SK-N-SH (cell line): ENCODE results near the gene SIL1. TPM values are rescaled to one million over a fixed set of nuclear protein-coding genes. Genes with fewer than 3 reads are reported as not detected.

ENCODE experiments used
- CTCF ChIA-PET: fragments of 300-600, 350-600 bp; formaldehyde crosslinking; extraction: SDS; loops from one replicate; lab custom pipeline; 2021; lab: Yijun Ruan, JAX
- POLR2A ChIA-PET: fragments of 350-600 bp; sonication (Branson Sonifier 250); formaldehyde crosslinking; extraction: SDS; loops from one replicate; lab custom pipeline; 2020; ENCODE audit warnings: antibody characterized with exemption, inconsistent platforms; lab: Yijun Ruan, JAX
- DNase-seq: peaks from one replicate; pipeline ENCODE4 v3.0.0; 2012
- H2AFZ ChIP-seq: fragments of 200-600 bp; sonication (generic); 2 replicates; pipeline ENCODE4 v1.8.1; 2016; ENCODE audit warnings: antibody characterized with exemption, mild to moderate bottlenecking, low read depth
- H3F3A ChIP-seq: fragments of 200-600 bp; sonication (generic); replicated peaks from 2 replicates; pipeline ENCODE3; 2016; ENCODE audit warnings: antibody characterized with exemption, mild to moderate bottlenecking; ENCODE audit not compliant: insufficient read depth
- H3K27ac ChIP-seq, 2 experiments: fragments of 200-500 bp in 1 of 2; fragments of 200-600 bp in 1 of 2; sonication (Bioruptor generic) in 1 of 2; sonication (generic), shearing (Covaris generic) in 1 of 2; 2 replicates each; pipeline versions ENCODE4 v1.5.1 to v1.6.1; 2014 to 2016; ENCODE audit warnings: low read depth in 2 of 2, inconsistent platforms in 1 of 2, low read length in 1 of 2, mild to moderate bottlenecking in 1 of 2, mixed read lengths in 1 of 2
- H3K27me3 ChIP-seq: fragments of 200-600 bp; sonication (generic), shearing (Covaris generic); 2 replicates; pipeline ENCODE4 v1.6.1; 2016; ENCODE audit warnings: mixed run types; ENCODE audit not compliant: insufficient read depth
- H3K36me3 ChIP-seq, 2 experiments: fragments of 200-500 bp in 1 of 2; fragments of 200-600 bp in 1 of 2; sonication (Bioruptor generic) in 1 of 2; sonication (generic) in 1 of 2; replicated peaks in 1 of 2; 2 replicates each; pipeline versions ENCODE3 to v1.5.1; 2014 to 2016; ENCODE audit warnings: low read length in 1 of 2, mild to moderate bottlenecking in 1 of 2; ENCODE audit not compliant: insufficient read depth in 2 of 2, control insufficient read depth in 1 of 2
- H3K4me1 ChIP-seq, 2 experiments: fragments of 200-500 bp in 1 of 2; fragments of 200-600 bp in 1 of 2; sonication (Bioruptor generic) in 1 of 2; sonication (generic), shearing (Covaris generic) in 1 of 2; 2 replicates each; pipeline versions ENCODE4 v1.5.1 to v1.6.1; 2014 to 2016; ENCODE audit warnings: low read depth in 1 of 2, low read length in 1 of 2, mixed run types in 1 of 2; ENCODE audit not compliant: insufficient read depth in 2 of 2, control insufficient read depth in 1 of 2
- H3K4me2 ChIP-seq: fragments of 200-600 bp; sonication (generic), shearing (Covaris generic); 2 replicates; pipeline ENCODE4 v1.6.1; 2017; ENCODE audit warnings: mixed run types
- H3K4me3 ChIP-seq, 2 experiments: fragments of 200-500 bp in 1 of 2; fragments of 200-600 bp in 1 of 2; sonication (Bioruptor generic) in 1 of 2; sonication (generic), shearing (Covaris generic) in 1 of 2; 2 replicates each; pipeline versions ENCODE4 v1.5.1 to v1.8.1; 2014 to 2016; ENCODE audit warnings: low read depth in 2 of 2, inconsistent platforms in 1 of 2, low read length in 1 of 2, mild to moderate bottlenecking in 1 of 2, mixed read lengths in 1 of 2, moderate library complexity in 1 of 2
- H3K79me2 ChIP-seq: fragments of 200-600 bp; sonication (generic); 2 replicates; pipeline ENCODE4 v1.8.1; 2017; ENCODE audit warnings: mild to moderate bottlenecking; ENCODE audit not compliant: insufficient read depth
- H3K9ac ChIP-seq: fragments of 200-600 bp; sonication (generic); 2 replicates; pipeline ENCODE4 v1.6.1; 2017; ENCODE audit warnings: mixed run types
- H3K9me2 ChIP-seq: fragments of 200-600 bp; sonication (generic); 2 replicates; pipeline ENCODE4 v1.6.1; 2017; ENCODE audit warnings: mixed run types
- H3K9me3 ChIP-seq: fragments of 200-600 bp; sonication (generic); 2 replicates; pipeline ENCODE4 v1.6.1; 2017; ENCODE audit warnings: mixed run types, mild to moderate bottlenecking, moderate library complexity
- H4K20me1 ChIP-seq: fragments of 200-600 bp; sonication (generic); 2 replicates; pipeline ENCODE4 v1.6.1; 2017; ENCODE audit warnings: mild to moderate bottlenecking, mixed run types; ENCODE audit not compliant: insufficient read depth
- CTCF ChIP-seq: fragments of 200-600 bp; sonication (generic); IDR thresholded peaks from 2 replicates; pipeline ENCODE4 v1.6.1; 2017; ENCODE audit warnings: antibody characterized with exemption, mild to moderate bottlenecking, moderate library complexity
- FOXJ3 ChIP-seq: sonication (generic); formaldehyde crosslinking; IDR thresholded peaks from 2 replicates; pipeline ENCODE4 v1.5.1; 2020; ENCODE audit warnings: mild to moderate bottlenecking, missing genetic modification reagents
- FOXM1 ChIP-seq: IDR thresholded peaks from 2 replicates; pipeline ENCODE4 v1.4.0; 2012; ENCODE audit warnings: low read depth, mild to moderate bottlenecking
- GABPA ChIP-seq: IDR thresholded peaks from 2 replicates; pipeline ENCODE4 v1.4.0; 2012; ENCODE audit warnings: low read depth, mild to moderate bottlenecking
- IRF3 ChIP-seq: fragments of 150-350 bp; IDR thresholded peaks from 2 replicates; pipeline ENCODE4 v1.6.1; 2016; ENCODE audit warnings: mild to moderate bottlenecking, low read depth, low read length
- NFIC ChIP-seq: IDR thresholded peaks from 2 replicates; pipeline ENCODE4 v1.4.0; 2012; ENCODE audit warnings: borderline replicate concordance
- NRF1 ChIP-seq: IDR thresholded peaks from 2 replicates; pipeline ENCODE4 v1.6.1; 2012; ENCODE audit warnings: low read depth, mild to moderate bottlenecking, low read length
- RXRA ChIP-seq: IDR thresholded peaks from 2 replicates; pipeline ENCODE4 v1.4.0; 2012; ENCODE audit warnings: low read depth, mild to moderate bottlenecking, borderline replicate concordance
- SIN3A ChIP-seq: IDR thresholded peaks from 2 replicates; pipeline ENCODE4 v1.6.1; 2012; ENCODE audit warnings: low read depth, mild to moderate bottlenecking, low read length, moderate library complexity, borderline replicate concordance
- SMC3 ChIP-seq: IDR thresholded peaks from 2 replicates; pipeline ENCODE4 v1.6.1; 2012; ENCODE audit warnings: low read depth, low read length, improper control_type of control experiment
- TCF12 ChIP-seq: IDR thresholded peaks from 2 replicates; pipeline ENCODE4 v1.4.0; 2012
- YY1 ChIP-seq: IDR thresholded peaks from 2 replicates; pipeline ENCODE4 v1.4.0; 2012; ENCODE audit warnings: low read depth, mild to moderate bottlenecking
- WGBS: methylation state at CpG from one replicate; pipeline ENCODE4 v1.1.6; 2017; ENCODE audit warnings: low lambda C conversion rate; 5-methylcytosine and 5-hydroxymethylcytosine counted together
- polyA plus RNA-seq, 3 experiments: library from polyadenylated mRNA; depleted of rRNA; stranded (reverse); fragments of >200 nt; gene quantifications; 2 replicates each; pipeline ENCODE4 v1.2.3, GENCODE V29; 2012

SIL1 gene
- polyA plus RNA-seq, 1 of the 3 experiments (the other 2 are of a cell fraction): 25.9 TPM

- DNase-seq: no peak
- peaks cover 14% of the 10 kb centered on the region; the same call in 1 of the 2 replicates for H4K20me1 ChIP-seq
- peaks cover 26% of the 10 kb centered on the region for H3K79me2 ChIP-seq
- no peaks in the 10 kb centered on the region for H3K9me2 ChIP-seq
- no peaks in the 10 kb centered on the region for H3K27me3 ChIP-seq
- H3K9ac ChIP-seq: no peak overlapping the region
- TF ChIP-seq TCF12: no peak
- TF ChIP-seq FOXJ3 (CRISPR knock-in tag): no peak
- TF ChIP-seq SIN3A: no peak
- H3F3A ChIP-seq: peaks cover 1% of the 10 kb centered on the region
- H3K27ac ChIP-seq: no peak overlapping the region
- H3K4me2 ChIP-seq: no peak overlapping the region
- no peak overlapping the region for H2AFZ ChIP-seq
- POLR2A ChIA-PET: no interaction called here
- whole genome bisulfite sequencing: 95% methylated on average over 10 of the region's 11 CpGs
- peaks cover under 1 to 30% of the 10 kb centered on the region in 2 experiments; a peak in 3 of 4 replicates for H3K4me1 ChIP-seq
- H3K9me3 ChIP-seq: no peaks in the 10 kb centered on the region
- CTCF ChIA-PET: no interaction called here
- peaks cover 53% of the 10 kb centered on the region in 2 experiments for H3K36me3 ChIP-seq
- H3K4me3 ChIP-seq: no peak overlapping the region
Observed at GRCh38 chr5:138926257-138926656, 271.9 kb downstream of the SIL1 start.

GRCh38 chr5:138925090-138925635 lies 273.0 kb downstream of the SIL1 start:
- CTCF ChIA-PET: interaction anchor here (0.9 kb wide), 1 partner anchor 29 kb away, joined by 3 read pairs; no protein-coding TSS in a partner anchor

More at GRCh38 chr5:138925090-138925635, 273.0 kb downstream of the SIL1 start:
- peaks cover 34% of the 10 kb centered on the region for H3K79me2 ChIP-seq
- H3K27me3 ChIP-seq: no peaks in the 10 kb centered on the region
- TF ChIP-seq FOXM1 (no peak), NRF1 (no peak), GABPA (no peak), CTCF (no peak), YY1 (no peak), IRF3 (no peak), NFIC (no peak), SMC3 (no peak), RXRA (no peak)
- TF ChIP-seq, all 33 proteins: peak for 0
- no peak for DNase-seq
- H3K9ac ChIP-seq: no peak overlapping the region
- peaks cover 22% of the 10 kb centered on the region for H4K20me1 ChIP-seq
- H3F3A ChIP-seq: peaks cover 5% of the 10 kb centered on the region
- H2AFZ ChIP-seq: no peak overlapping the region
- no peak overlapping the region for H3K27ac ChIP-seq
- WGBS: 94% methylated on average over 12 of the region's 12 CpGs
- no peak overlapping the region for H3K4me3 ChIP-seq
- peaks cover 6 to 26% of the 10 kb centered on the region in 2 experiments; a peak in 3 of 4 replicates for H3K4me1 ChIP-seq
- H3K4me2 ChIP-seq: no peak overlapping the region
- no peaks in the 10 kb centered on the region for H3K9me2 ChIP-seq
- peaks cover 42 to 49% of the 10 kb centered on the region in 2 experiments for H3K36me3 ChIP-seq
- POLR2A ChIA-PET: no interaction called here
- H3K9me3 ChIP-seq: no peaks in the 10 kb centered on the region
